ENCODE results near the gene SGIP1.

SGIP1 gene

DNA sequence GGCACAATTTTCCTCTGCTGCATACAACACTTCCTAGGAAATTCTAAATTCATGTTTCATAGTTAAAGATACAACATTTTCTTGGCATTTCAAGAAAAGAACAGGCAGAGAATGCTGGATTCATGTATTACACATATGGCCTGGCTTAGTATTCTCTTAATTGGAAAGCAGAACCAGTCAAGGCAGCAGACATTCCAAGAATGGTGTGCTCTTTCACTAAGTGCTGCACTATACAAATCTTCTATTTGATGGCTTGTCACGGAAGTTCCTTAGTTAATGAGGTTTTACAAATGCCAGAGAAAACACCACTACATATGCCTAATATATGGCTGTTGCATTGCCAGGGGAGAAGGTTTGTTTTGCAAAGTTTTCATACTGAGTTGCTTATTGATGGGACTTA lies 137.5 kb downstream of the SGIP1 start:
- Histone ChIP-seq H4K20me1 (ENCODE audit: insufficient read depth, low read length) (no peaks in the 10 kb centered on the region), H3K27me3 (replicated peaks; ENCODE audit: insufficient read depth, low read length) (no peaks in the 10 kb centered on the region)

DNA sequence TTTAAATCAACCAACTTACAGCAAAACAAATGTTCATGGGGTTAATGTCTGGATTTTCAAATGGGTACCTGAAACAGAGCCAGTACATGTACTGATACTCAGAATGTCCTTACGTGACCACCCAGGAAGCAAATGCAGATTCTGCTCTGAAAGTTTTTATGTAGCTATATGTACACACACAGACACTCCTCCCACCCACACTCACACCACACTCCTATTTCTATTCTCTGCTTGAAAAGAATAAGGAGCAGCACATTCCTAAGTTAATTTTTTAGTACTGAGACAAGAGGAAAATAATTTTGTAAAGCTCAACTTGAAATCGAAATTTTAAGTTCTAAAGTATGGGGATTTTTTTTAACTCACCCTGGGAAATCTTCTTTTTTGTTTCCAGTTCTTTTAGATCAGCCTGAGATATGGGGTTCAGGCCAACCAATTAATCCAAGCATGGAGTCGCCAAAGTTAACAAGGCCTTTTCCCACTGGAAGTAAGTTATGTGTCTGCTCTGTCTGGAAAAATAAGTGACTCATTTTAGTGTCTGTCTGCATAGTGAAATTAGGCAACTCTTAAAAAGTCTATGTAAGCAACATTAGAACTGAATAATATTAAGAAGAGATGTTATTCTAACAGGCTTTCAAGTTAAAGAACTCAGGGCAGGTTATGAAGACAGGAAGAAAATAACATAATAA lies 142.8 kb downstream of the SGIP1 start:
- Histone ChIP-seq H3K27ac (ENCODE audit: low read length) (no peak overlapping the region), H2AFZ (ENCODE audit: low read length) (no peak overlapping the region), H3K4me3 (ENCODE audit: low read length) (no peak overlapping the region), H3K9me2 (replicated peaks; ENCODE audit: insufficient read depth, low read length) (no peaks in the 10 kb centered on the region), H3K9me3 (replicated peaks; ENCODE audit: insufficient read depth, low read length) (no peaks in the 10 kb centered on the region), H4K20me1 (ENCODE audit: insufficient read depth, low read length) (no peaks in the 10 kb centered on the region), H3F3A (ENCODE audit: insufficient read depth, low read length) (no peaks in the 10 kb centered on the region), H3K4me1 (ENCODE audit: low read length) (peaks cover 4% of the 10 kb centered on the region), H3K9ac (ENCODE audit: low read length) (no peak overlapping the region), H3K27me3 (replicated peaks; ENCODE audit: insufficient read depth, low read length) (no peaks in the 10 kb centered on the region), H3K36me3 (replicated peaks; ENCODE audit: insufficient read depth, low read length) (no peaks in the 10 kb centered on the region), H3K79me2 (ENCODE audit: low read length) (no peaks in the 10 kb centered on the region), H3K4me2 (ENCODE audit: low read depth, low read length) (no peak overlapping the region)
- TF ChIP-seq EZH2phosphoT487 (IDR thresholded peaks at IDR 0.05; ENCODE audit: low read length) = no peak
- no peak for TF ChIP-seq EZH2 (optimal IDR thresholded peaks at IDR 0.05; ENCODE audit: low read depth, low read length)
- TF ChIP-seq, protein P1, sequence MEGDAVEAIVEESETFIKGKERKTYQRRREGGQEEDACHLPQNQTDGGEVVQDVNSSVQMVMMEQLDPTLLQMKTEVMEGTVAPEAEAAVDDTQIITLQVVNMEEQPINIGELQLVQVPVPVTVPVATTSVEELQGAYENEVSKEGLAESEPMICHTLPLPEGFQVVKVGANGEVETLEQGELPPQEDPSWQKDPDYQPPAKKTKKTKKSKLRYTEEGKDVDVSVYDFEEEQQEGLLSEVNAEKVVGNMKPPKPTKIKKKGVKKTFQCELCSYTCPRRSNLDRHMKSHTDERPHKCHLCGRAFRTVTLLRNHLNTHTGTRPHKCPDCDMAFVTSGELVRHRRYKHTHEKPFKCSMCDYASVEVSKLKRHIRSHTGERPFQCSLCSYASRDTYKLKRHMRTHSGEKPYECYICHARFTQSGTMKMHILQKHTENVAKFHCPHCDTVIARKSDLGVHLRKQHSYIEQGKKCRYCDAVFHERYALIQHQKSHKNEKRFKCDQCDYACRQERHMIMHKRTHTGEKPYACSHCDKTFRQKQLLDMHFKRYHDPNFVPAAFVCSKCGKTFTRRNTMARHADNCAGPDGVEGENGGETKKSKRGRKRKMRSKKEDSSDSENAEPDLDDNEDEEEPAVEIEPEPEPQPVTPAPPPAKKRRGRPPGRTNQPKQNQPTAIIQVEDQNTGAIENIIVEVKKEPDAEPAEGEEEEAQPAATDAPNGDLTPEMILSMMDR (IDR thresholded peaks at IDR 0.05; ENCODE audit: low read length) = no peak
- DNase-seq = no peak

More for the DNA sequence above, 137.5 kb downstream of the SGIP1 start:
- Histone ChIP-seq H3K9ac (ENCODE audit: low read length) (no peak overlapping the region), H3K9me3 (replicated peaks; ENCODE audit: insufficient read depth, low read length) (no peaks in the 10 kb centered on the region), H3K27ac (ENCODE audit: low read length) (no peak overlapping the region), H3K9me2 (replicated peaks; ENCODE audit: insufficient read depth, low read length) (no peaks in the 10 kb centered on the region), H3K79me2 (ENCODE audit: low read length) (no peaks in the 10 kb centered on the region), H3K4me2 (ENCODE audit: low read depth, low read length) (no peak overlapping the region), H3F3A (ENCODE audit: insufficient read depth, low read length) (no peaks in the 10 kb centered on the region), H3K4me3 (ENCODE audit: low read length) (no peak overlapping the region), H2AFZ (ENCODE audit: low read length) (no peak overlapping the region), H3K36me3 (replicated peaks; ENCODE audit: insufficient read depth, low read length) (no peaks in the 10 kb centered on the region), H3K4me1 (ENCODE audit: low read length) (no peaks in the 10 kb centered on the region)
- no peak for DNase-seq
- TF ChIP-seq EZH2phosphoT487 (IDR thresholded peaks at IDR 0.05; ENCODE audit: low read length) = no peak
- TF ChIP-seq, protein P1 (IDR thresholded peaks at IDR 0.05; ENCODE audit: low read length) = no peak
- no peak for TF ChIP-seq EZH2 (optimal IDR thresholded peaks at IDR 0.05; ENCODE audit: low read depth, low read length)

DNA sequence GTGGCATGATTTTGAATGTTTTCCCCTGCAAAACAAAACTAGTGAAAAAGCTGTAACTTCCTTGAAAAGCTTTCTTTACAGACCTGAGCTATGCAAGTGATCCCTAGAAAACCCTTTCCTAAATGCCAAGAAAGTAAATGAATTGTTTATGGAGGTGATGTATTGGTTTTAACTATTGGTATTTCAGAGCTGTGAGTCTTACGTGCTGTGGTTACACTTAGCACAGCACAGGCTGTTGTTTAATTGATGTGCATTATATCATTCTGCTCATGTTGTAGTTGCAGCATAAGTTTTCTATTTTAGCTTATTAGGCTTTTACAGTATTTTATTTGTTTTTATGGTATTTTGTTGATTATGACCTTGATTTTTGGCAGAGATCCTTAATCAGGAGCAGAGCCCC lies 144.2 kb downstream of the SGIP1 start:
- no peak overlapping the region for H3K27ac ChIP-seq (ENCODE audit: low read length)
- no peaks in the 10 kb centered on the region for H3K36me3 ChIP-seq (replicated peaks; ENCODE audit: insufficient read depth, low read length)
- no peaks in the 10 kb centered on the region for H3K79me2 ChIP-seq (ENCODE audit: low read length)
- H2AFZ ChIP-seq (ENCODE audit: low read length) = no peak overlapping the region
- no peaks in the 10 kb centered on the region for H3F3A ChIP-seq (ENCODE audit: insufficient read depth, low read length)
- H3K9me3 ChIP-seq (replicated peaks; ENCODE audit: insufficient read depth, low read length) = no peaks in the 10 kb centered on the region
- H3K27me3 ChIP-seq (replicated peaks; ENCODE audit: insufficient read depth, low read length) = no peaks in the 10 kb centered on the region
- TF ChIP-seq EZH2 (optimal IDR thresholded peaks at IDR 0.05; ENCODE audit: low read depth, low read length) (no peak), EZH2phosphoT487 (IDR thresholded peaks at IDR 0.05; ENCODE audit: low read length) (no peak)
- TF ChIP-seq, protein P1 (IDR thresholded peaks at IDR 0.05; ENCODE audit: low read length) = no peak
- H3K9me2 ChIP-seq (replicated peaks; ENCODE audit: insufficient read depth, low read length) = no peaks in the 10 kb centered on the region
- no peak overlapping the region for H3K9ac ChIP-seq (ENCODE audit: low read length)
- peaks cover 9% of the 10 kb centered on the region for H3K4me1 ChIP-seq (ENCODE audit: low read length)
- H3K4me2 ChIP-seq (ENCODE audit: low read depth, low read length) = no peak overlapping the region
- H3K4me3 ChIP-seq (ENCODE audit: low read length) = no peak overlapping the region
- no peaks in the 10 kb centered on the region for H4K20me1 ChIP-seq (ENCODE audit: insufficient read depth, low read length)
- no peak for DNase-seq
